Measurements from ENCODE around the gene ZSCAN26.
"Not testable (repeated sequence)": the region's sequence is repeated elsewhere in the genome, so short reads cannot be mapped to it uniquely, and the experiment has no call there.

Gene ZSCAN26

DNA sequence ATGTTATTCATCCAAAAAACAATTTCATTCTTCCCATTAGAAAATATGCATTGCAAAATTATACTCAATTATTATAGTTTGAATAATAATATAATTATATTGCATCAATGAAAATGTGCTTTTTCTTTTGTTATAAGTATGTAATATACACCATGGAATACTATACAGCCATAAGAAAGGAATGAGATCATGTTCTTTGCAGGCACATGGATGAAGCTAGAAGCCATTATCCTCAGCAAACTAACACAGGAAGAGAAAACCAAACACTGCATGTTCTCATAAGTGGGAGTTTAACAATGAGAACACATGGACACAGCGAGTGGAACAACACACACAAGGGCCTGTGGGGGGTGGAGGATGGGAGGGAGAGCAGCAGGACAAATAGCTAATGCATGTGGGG, 9.9 kb upstream of the ZSCAN26 start:
- no peak for DNase-seq

DNA sequence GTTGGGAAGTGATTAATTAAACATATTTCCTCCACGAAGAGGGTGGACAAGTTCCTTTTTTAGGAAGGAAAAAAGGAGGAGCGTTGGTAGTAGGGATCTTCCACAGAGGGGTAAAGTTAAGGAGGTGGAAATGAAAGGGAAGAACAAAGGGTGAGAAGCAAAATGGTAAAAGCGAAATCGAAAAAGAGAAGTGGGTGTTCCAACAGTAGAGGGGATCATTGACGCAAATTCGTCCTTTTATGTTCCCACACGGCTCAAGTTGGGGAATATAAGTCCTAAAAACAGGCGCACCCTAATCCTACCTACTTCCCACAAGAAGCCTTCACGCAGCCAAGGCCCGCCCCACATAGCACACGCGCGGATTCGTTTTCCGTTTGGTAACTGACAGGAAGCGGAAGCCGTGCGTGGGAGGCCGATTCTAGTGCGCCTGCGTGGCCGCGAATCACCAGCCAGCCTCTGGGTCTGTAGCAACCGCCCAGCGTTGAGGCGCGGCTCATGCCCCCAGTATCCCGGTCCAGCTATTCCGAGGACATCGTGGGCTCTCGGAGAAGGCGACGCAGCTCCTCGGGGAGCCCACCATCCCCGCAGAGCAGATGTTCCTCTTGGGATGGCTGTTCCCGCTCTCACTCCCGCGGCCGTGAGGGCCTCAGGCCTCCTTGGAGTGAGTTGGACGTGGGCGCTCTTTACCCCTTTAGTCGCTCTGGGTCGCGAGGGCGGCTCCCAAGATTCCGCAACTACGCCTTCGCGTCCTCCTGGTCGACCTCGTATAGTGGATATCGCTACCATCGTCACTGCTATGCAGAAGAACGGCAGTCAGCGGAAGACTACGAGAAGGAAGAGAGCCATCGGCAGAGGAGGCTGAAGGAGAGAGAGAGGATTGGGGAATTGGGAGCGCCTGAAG, 7.8 kb upstream of the ZSCAN26 start, which contains the start of gene NKAPL:
TSS of gene NKAPL (plus strand) at position 421 of the 901 bp plus-strand sequence. CDS start at position 496, 75 bp downstream.
- no peak for DNase-seq

DNA sequence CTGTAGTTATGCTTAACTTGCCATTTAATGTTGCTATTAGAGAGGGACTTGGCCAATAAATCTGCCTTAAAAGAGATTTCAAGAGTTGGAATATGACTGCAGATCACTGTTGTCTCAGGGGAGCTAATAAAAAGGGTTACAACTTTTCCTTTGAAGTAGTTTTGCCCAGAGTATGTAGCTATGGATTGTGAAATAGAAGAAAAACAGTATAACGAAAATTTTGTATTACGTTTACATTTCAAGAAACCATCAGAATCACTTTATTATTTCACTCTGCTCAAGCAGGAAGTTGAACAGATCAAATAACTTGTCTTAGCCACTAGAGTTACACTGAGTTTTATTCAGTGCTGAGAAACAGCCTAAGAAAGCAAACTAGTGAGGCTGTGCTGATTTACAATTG, 3.0 kb upstream of the ZSCAN26 start:
- DNase-seq: no peak

DNA sequence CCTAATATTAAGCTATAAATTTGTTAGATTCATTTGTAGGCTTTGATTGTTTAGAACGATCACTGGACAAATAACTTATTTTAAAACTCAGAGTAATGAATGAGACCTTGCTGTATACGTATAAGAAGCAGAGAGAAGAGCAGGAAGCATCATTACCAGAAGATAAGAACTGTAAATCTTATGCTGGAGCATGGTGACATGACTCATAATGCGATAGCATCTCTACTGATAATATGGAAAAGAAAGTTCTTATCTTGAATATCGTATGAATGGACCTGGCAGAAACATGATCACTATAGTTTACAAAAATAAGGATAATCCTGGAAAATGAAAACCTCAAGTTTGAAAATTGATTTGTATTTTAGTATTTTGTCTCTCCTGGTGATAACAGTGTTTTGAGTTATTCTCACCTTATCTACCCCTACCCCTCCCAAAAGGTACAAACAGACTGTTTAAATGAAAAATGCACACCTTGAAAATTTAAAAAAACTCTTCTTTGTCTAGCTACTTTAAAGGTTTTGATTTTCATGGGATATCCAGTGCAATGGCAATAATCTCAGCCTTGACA, 2.0 kb upstream of the ZSCAN26 start:
- DNase-seq: no peak

DNA sequence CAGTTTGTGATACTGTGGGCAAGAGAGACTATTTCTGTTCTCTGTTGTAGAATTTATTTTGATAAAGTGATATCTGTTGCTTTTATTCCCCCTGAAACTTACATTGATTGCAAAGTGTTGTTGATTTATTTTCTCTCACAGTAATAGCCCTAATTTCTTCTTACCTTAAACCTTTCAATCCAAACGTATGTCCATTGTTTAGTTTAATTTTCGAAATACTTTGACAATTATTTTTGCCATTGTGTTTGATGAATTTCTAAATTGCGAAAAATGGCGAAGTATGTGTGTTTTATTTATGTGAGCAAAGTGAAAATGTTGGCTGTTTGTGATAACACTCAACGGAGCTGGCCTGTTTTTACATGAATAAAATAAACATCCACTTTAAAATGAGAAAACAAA, 381 bp upstream of the ZSCAN26 start:
- DNase-seq: no peak

DNA sequence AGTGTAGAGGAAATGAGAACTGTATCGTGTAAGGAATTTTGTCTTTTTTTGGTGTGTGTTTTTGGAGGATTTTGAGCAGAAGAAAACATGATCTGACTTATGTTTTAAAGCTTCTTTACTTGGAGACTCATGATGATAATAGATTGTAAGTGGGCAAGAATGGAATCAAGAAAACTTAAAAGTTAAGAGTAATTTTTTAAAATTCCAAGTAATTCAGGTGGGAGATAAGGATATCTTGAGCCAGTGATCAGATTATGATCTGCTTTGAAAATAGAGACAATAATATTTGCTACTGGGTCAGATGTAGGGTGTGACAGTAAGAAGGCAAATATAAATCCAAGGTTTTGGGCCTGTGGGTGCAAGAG, 734 bp downstream of the ZSCAN26 start:
- DNase-seq: no peak

DNA sequence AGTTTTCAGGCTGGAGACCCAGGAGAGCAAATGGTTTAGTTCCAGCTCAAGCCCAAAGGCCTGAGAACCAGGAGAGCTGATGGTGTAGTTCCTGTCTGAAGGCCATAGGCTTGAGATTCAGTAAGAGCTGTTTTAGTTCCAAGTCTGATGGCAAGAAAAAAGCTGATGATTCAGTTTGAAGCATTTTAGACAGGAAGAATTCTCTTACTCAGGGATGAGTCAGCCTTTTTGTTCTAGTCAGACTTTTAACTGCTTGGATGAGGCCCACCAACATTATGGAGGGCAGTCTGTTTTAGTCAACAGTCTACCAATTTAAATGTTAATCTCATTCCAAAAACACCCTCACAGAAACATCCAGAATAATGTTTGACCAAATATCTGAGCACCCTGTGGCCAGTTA, 2.5 kb downstream of the ZSCAN26 start:
- no peak for DNase-seq

DNA sequence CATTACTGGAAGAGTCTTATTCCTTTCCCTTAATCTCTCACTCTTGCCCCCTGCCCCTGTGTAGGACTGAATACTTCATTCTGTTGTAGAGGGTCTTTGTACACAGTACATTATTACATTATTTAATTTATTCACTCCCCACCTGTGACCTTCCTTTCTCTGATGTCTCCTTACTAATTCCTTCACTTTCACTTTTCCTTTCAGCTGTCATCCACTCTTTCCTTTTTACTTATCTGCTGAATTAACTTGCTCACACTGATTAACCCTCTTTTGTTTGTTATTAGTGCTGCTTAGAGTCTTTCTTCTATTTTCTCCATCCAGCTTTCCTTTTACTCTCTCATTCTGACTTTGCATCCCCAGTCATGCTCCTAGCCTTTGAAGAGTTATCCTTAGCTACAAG, 7.9 kb downstream of the ZSCAN26 start:
- no peak for DNase-seq

DNA sequence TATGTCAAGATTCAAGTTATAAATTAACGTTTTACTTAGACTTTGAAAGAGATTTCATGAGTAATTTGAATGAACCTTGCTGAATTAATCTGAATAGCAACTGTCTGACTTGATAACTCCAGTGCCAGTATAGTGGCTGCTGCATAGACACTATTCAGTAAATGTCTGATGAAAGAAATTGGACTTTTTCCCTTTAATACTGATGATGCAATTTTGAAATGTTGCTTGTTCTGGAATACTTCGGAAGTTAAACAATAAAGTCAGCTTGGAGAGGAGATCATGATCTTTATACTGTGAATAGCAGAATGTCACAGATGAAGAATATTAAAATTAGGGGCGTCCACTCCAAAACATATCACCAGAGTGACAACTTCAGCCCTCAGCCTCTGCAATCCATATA, 10.8 kb downstream of the ZSCAN26 start:
- no peak for DNase-seq

DNA sequence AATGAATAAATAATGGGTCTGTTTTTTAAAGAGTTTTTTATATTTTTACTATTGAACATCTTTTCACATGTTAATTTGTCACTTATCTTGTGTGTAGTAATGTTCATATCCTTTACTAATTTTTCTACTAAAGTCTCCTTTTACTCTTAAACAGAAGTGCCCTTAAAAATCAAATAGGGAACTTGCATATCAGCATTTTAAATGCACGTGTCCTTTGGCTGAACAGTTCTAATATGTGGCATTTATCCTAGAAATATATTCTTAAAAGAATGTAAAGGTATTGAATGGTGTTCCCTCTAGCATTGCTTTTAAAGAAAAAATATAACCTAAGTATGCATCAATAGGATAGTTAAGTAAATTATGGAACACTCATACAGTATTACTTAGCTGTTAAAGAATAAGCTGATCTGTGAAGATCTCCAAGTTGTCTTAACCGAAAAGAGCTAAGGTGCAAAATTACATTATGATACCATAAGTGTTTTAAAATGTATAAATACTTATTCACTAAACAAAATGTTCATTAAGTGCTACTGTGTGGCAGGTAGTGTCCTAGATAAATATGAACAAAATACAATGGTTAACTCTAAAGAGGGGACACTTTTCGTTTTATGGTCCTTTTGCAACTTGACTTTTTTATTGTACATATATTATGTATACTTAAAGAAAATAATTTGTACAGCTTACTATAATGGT, 13.8 kb downstream of the ZSCAN26 start:
- DNase-seq: no peak

DNA sequence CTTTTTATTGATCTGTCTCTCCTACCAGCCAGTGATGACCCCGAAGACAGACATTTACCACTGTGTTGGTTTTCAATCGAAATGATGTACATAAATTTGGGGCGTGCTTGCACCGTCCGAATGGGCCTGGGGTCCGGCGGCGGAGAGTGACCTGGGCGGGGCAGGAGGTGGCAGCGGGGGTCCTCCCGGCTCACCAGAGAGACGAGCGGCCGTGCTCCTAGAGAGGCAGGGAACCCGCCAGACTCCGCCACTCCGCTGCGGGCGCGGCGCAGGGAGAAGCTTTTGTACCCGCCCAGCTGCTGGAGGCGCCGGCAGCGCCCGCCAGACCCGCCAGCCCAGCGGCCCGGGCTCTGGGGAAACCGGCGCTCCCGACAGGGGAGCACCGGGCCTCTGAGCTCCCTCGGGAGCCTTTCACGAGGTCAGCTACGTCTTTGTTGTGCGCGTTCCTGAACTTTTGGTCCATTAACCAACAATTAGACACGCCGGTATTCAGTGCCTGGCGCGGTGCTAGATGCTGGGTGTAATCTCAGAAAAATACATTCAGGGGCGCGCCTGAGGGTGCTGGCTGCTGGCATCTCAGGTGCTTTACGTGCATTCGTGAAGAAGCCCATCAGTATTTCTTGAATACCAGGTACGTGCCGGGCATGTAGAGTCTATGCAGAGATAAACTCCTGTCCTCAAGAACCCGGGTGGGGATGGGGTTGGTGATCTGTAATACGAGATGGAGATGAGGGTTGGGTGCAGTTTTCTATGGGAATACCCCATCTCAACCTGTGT, 14.5 kb downstream of the ZSCAN26 start, which contains the start of gene PGBD1:
TSS of gene PGBD1 (plus strand) at position 285 of the 777 bp plus-strand sequence. CDS start 2,242 bp downstream, outside the sequence.
- DNase-seq: peak; percentile 67

DNA sequence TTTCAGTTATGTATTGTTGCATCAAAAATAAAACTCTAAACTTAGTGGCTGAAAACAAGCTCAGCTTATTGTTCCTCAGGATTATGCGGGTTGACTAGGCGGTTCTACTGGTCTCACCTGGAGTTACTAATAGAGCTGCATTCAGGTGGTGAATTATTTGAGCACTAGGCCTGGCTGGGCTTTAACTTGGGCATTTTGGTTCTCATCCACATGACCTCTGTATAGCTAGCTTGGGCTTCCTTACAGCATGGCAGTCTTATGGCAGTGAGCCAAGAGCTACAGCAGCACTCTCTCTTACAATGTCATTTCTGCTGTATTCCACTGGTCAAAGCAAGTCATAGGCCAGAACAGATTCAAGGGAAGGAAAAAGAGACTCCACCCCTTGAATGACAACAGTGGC, 16.0 kb downstream of the ZSCAN26 start:
- no peak for DNase-seq

DNA sequence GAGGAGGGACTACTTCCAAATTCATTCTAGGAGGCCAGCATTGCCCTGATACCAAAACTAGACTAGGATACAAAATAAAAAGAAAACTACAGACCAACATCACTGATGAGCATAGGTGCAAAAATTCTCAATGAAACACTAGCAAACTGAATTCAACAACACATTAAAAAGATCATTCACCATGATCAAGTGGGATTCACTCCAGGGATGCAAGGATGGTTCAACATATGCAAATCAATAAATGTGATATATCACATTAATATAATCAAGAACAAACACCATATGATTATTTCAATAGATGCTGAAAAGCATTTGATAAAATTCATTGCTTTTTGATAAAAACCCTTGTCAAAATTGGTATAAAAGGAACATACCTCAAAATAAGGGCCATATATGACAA, 24.6 kb downstream of the ZSCAN26 start:
- no peak for DNase-seq

DNA sequence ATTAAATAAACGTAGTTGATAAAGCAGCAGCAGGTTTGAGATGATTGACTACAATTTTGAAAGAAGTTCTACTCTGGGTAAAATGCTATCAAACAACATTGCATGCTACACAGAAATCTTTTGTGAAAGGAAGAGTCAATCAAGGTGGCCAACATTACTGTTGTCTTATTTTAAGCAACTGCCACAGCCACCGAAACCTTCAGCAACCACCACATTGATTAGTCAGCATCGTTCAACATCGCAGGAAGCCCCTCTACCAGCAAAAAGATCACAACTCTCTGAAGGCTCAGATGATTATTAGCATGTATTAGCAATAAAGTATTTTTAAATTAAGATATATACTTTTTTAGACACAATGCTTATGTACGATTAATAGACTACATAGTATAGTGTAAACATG, 28.4 kb downstream of the ZSCAN26 start:
- DNase-seq: no peak

DNA sequence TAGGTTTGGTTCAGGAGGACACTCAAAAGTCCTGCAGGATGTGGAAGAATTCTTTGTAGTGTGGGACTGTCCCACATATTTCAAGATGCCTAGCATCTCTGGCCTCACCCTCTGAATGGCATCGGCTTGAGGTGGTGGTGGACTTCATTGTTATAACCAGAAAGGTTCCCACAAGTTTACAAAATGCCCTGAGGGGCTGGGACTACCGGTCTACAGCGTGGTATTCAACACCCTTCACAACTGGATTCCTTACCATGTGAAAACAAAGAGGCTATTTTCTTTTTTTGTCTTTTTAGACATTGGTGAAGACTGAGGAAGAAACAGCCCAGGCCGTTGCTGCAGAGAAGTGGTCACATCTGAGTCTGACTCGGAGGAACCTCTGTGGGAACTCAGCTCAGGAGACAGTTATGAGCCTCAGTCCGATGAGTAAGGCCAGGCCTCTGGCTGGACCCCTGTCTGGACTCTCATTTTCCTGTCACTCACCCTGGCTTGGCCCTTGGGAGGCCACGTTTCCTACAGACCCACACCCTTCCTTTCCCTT, 29.6 kb downstream of the ZSCAN26 start:
- DNase-seq: no peak

DNA sequence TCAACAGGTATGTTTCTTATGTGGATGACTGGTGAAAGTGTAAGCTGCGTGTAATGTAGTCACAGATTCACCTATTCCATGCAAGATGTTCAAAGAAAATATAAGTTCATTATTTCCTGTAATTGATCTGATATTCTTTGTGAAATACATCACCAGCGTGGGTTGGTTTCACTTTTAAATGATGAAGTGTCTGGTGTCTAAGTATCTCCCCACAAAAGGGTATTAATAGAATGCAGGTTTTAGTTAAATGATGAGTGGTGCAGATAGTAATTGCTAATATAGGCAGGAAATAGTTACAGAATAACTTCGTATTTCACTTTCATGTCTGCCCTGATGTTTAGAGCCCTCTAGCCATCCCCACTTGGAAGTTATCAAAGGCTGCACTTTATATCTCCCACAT, 36.6 kb downstream of the ZSCAN26 start:
- DNase-seq: no peak

DNA sequence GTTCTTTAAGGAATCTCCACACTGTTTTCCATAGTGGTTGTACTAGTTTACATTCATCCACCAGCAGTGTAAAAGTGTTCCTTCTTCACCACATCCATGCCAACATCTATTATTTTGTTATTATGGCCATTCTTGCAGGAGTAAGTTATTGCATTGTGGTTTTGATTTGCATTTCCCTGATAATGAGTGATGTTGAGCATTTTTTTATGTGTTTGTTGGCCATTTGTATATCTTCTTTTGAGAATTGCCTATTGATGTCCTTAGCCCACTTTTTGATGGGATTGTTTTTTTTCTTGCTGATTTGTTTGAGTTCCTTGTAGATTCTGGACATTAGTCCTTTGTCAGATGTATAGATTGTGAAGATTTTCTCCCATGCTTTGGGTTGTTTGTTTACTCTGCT, 39.4 kb downstream of the ZSCAN26 start:
- not testable (repeated sequence) for DNase-seq

DNA sequence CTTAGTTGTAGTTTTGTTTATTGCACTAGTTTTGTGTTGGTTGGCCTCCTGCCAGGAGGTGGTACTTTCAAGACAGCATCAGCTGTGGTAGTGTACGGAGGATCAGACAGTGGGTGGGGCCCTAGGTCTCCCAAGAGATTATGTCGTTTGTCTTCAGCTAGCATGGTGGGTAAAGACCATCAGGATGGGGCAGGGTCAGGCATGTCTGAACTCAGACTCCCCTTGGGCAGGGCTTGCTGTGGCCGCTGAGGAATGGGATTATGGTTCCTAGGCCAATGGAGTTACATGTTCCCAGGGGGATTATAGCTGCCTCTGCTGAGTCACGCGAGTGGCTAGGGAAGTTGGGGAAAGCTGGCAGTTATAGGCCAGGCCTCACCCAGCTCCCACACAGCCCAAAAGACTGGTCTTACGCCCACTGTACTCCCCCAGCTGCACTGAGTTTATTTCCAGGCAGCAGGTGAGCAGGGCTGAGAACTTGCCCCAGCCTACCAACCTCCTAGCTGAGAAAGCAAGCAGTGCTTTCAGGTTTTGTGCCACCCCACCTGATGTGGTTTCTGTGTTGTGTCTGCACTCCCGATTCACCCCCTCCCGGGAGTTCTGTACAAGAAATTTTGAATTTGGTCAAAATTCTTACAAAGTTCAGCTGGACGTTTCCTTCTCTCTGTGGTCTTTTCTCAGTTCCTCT, 44.3 kb downstream of the ZSCAN26 start:
- DNase-seq: no peak

DNA sequence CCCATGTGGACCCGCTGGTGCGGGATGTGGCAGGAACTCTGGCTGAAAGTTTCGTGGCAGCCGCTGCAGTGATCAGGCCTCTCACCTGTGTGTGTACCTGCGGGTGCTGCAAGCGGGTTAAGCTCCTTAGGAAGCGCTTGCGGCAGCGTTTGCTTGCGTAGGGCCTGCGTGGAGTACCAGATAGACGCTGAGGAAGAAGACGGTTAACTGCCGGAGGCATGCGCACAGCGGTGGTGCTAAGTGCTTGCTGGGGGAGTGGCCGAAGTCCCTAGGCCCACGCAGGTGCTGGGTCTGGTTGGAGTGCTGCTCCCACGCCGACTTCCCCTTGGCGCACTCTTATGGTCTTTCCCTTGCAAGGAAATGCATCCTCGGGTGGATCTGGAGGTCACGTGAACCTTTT, 46.0 kb downstream of the ZSCAN26 start:
- DNase-seq: no peak

DNA sequence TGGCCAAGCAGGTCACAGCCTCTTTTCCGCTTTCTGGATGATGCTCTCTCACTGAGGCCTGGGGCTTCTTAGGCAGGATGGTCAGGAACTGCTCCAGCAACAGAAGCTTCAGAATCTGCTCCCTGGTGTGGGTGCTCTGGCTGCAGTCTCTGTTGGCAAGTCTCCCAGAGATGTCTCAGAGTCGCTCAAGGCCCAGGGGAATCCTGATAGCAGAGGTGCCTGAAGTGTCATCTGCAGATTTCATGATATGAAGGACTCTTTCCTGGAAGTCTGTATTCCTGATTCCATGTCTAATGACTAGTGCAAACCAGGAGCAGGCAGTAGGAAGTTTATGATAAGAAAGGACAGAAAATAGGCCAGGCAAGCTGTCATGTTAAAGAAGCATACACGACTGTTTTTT, 48.7 kb downstream of the ZSCAN26 start:
- DNase-seq: no peak

DNA sequence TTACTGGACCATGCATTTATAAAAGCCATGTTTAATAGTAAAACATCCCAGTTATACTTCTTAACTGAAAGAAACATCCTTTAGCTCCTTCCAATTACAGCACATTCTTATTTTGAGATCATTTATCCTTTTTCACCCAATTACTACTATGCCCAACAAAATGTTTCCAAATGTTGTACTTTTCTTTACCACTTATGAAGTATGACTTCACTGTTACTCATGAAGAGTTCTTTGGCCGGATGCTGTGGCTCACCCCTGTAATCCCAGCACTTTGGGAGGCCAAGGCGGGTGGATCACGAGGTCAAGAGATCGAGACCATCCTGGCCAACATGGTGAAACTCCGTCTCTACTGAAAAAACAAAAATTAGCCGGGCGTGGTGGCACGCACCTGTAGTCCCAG, 50.9 kb downstream of the ZSCAN26 start:
- DNase-seq: not testable (repeated sequence)

DNA sequence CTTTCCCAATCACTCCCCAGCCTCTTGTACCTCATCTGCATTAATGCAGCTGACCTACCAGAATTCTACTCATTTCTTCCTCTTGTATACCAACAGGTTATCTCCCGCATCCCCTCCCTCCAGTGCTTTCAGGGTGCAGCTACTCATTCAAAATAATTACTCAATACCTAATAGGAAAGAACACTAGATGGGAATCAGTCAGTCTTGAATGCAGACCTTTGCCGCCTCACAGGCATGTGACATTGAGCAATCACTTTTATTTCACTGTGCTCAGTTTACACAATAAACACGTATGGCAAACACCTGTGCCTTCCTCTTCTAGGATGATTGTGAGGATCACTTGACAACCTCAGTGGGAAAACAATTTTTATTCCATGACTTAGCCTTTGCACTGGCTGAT, 55.7 kb downstream of the ZSCAN26 start:
- no peak for DNase-seq

All from NCI-H526 treated with DMSO at 0.1 percent for 48 hours (cell line).